Erythroblast (primary cell): ENCODE data around the gene EPS8L3.

ENCODE experiments used
- GATA1 ChIP-seq: IDR thresholded peaks from 2 replicates; pipeline ENCODE4 v1.6.1; 2011; ENCODE audit warnings: low read depth, mild to moderate bottlenecking, control low read depth, low read length, moderate library complexity
- POLR2A ChIP-seq: IDR thresholded peaks from 2 replicates; pipeline ENCODE4 v1.6.1; 2011; ENCODE audit warnings: mild to moderate bottlenecking, low read length

- TF ChIP-seq POLR2A: no peak
- no peak for TF ChIP-seq GATA1
Measured at GRCh38 chr1:109749221-109749620, 14.5 kb downstream of the EPS8L3 start.
